Umbilical cord (tissue), 2 donors: ENCODE data around the gene IL4I1. TPM values are rescaled to one million over a fixed set of nuclear protein-coding genes. Genes with fewer than 3 reads are reported as not detected.
A peak's percentile ranks its signal among the peaks of the same experiment; 100 is the strongest.

Experiments
- DNase-seq: peaks from one replicate; pipeline ENCODE4 v3.0.0-alpha.2; 2015; ENCODE audit warnings: low spot score
- total RNA-seq: library from RNA; depleted of rRNA; stranded (reverse); fragments of >200 nt; gene quantifications from one replicate; pipeline ENCODE4 v1.2.3, GENCODE V29; 2014; ENCODE audit warnings: low replicate concordance; ENCODE audit not compliant: insufficient read depth

Gene IL4I1
- total RNA-seq, 1 donor from 2014 or later, result 1.4 TPM

- no peak for DNase-seq
These were observed 31.8 kb downstream of the IL4I1 start for GRCh38 chr19:49864890-49865289.

- DNase-seq, result no peak
These were observed 32.8 kb downstream of the IL4I1 start for GRCh38 chr19:49863935-49864320.

- DNase-seq, result no peak
These were observed 33.3 kb downstream of the IL4I1 start for GRCh38 chr19:49863254-49863934.

- DNase-seq, result no peak
These were observed 34.1 kb downstream of the IL4I1 start for GRCh38 chr19:49862391-49863253.

- DNase-seq, result no peak
These were observed 34.9 kb downstream of the IL4I1 start for GRCh38 chr19:49861541-49862378.

- peak; percentile 57 for DNase-seq
These were observed 35.6 kb downstream of the IL4I1 start for GRCh38 chr19:49861107-49861506.

GRCh38 chr19:49860336-49861102 is 36.2 kb downstream of the IL4I1 start:
- no peak for DNase-seq

GRCh38 chr19:49859682-49860335 is 36.9 kb downstream of the IL4I1 start:
- DNase-seq, result no peak

GRCh38 chr19:49858088-49858985 is 38.4 kb downstream of the IL4I1 start:
- no peak for DNase-seq

GRCh38 chr19:49857838-49858087 is 38.9 kb downstream of the IL4I1 start:
- DNase-seq, result no peak

- no peak for DNase-seq
These were observed 39.4 kb downstream of the IL4I1 start for GRCh38 chr19:49857061-49857837.

- no peak for DNase-seq
These were observed 40.1 kb downstream of the IL4I1 start for GRCh38 chr19:49856574-49857021.

GRCh38 chr19:49855676-49856573 is 40.8 kb downstream of the IL4I1 start:
- DNase-seq, result no peak

- DNase-seq, result no peak
These were observed 41.4 kb downstream of the IL4I1 start for GRCh38 chr19:49855277-49855675.

- no peak for DNase-seq
These were observed 42.1 kb downstream of the IL4I1 start for GRCh38 chr19:49854378-49855263.

- no peak for DNase-seq
These were observed 42.8 kb downstream of the IL4I1 start for GRCh38 chr19:49853852-49854377.

GRCh38 chr19:49852631-49853126 is 44.0 kb downstream of the IL4I1 start:
- no peak for DNase-seq
